Measurements from ENCODE around the gene MYRIP.
"Not testable (repeated sequence)": the region's sequence is repeated elsewhere in the genome, so short reads cannot be mapped to it uniquely, and the experiment has no call there.

Gene MYRIP

DNA sequence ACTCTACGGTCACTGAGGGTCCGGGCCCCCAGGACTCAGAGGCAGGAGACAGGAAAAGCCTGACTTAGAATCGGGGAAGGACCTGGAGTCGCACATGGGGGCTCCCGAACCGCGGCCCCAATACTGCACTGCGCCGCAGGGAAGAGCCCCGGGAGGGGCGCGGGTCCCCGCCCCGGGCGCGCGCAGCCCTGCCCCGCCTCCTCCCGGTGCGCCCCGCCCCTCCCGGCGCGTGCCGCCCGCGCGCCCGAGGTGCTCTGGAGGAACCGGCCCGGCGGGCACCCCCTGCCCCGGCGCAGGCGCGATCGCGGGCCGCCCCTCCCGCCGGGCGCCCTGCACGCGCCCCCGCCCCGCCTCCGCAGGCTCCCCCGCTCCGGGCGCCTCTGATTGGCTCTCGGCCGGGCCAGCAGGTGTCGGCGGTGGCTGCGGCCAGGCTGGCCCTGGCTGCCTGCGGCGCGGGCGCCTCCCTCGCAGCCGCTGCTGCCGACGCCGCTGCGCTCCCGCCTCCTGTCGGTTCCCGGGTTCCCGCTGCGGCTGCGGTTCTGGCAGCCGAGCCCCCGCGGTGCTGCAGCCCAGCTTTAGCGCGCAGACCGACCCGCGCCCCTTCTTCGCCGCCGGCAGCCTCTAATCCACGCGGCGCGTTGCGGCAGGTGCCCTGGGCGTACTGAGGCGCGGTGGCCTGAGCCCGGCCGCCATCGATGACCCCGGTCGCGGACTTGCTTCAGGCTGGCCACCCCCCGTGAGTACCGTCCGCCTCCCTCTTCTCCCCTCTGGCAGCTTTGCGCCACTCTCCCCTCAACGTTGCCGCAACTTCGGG, at the start of gene MYRIP:
Gene MYRIP (plus strand): TSS at position 429 of the 814 bp plus-strand sequence. CDS start 91,208 bp downstream, outside the sequence.
- POLR2A ChIA-PET = no interaction called here
- CTCF ChIA-PET = no interaction called here

GRCh38 chr3:39760325-39760724, 49.1 kb upstream of the MYRIP start:
- TF ChIP-seq TARDBP (IDR thresholded peaks at IDR 0.05) = no peak
- no peak for TF ChIP-seq FOXK2 (IDR thresholded peaks at IDR 0.05)
- TF ChIP-seq FOXA1 (IDR thresholded peaks at IDR 0.05) = no peak
- TF ChIP-seq LEF1 (IDR thresholded peaks at IDR 0.05; ENCODE audit: borderline replicate concordance) = no peak
- no peak for TF ChIP-seq ARNT (IDR thresholded peaks at IDR 0.05)
- TF ChIP-seq HDGF (IDR thresholded peaks at IDR 0.05; ENCODE audit: borderline replicate concordance) = no peak
- DNase-seq (ENCODE audit: extremely low spot score) = no peak
- ChIA-PET POLR2A (no interaction called here), CTCF (no interaction called here)

More for the DNA sequence above, at the start of gene MYRIP:
- TF ChIP-seq ARNT (IDR thresholded peaks at IDR 0.05) (0 out of 2 replicates have a peak, but pooled peaks have one; percentile 27), L3MBTL2 (conservative IDR thresholded peaks at IDR 0.05) (peak; percentile 45; the same call in 1 of the 2 replicates), FOXK2 (IDR thresholded peaks at IDR 0.05) (no peak), ZNF384 (IDR thresholded peaks at IDR 0.05) (no peak), ELF4 (IDR thresholded peaks at IDR 0.05) (no peak), SP1 (IDR thresholded peaks at IDR 0.05) (no peak)
- peak; percentile 78 for DNase-seq (ENCODE audit: extremely low spot score)

- TF ChIP-seq TARDBP (IDR thresholded peaks at IDR 0.05) (no peak), BHLHE40 (IDR thresholded peaks at IDR 0.05; ENCODE audit: borderline replicate concordance) (no peak), NFRKB (IDR thresholded peaks at IDR 0.05) (no peak), CTBP1 (IDR thresholded peaks at IDR 0.05; ENCODE audit: borderline replicate concordance) (no peak), SUZ12 (IDR thresholded peaks at IDR 0.05) (no peak), ZNF384 (IDR thresholded peaks at IDR 0.05) (no peak), SP1 (IDR thresholded peaks at IDR 0.05) (no peak), ARNT (IDR thresholded peaks at IDR 0.05) (no peak), FOXM1 (IDR thresholded peaks at IDR 0.05; ENCODE audit: borderline replicate concordance) (no peak), L3MBTL2 (conservative IDR thresholded peaks at IDR 0.05) (no peak), FOXA1 (IDR thresholded peaks at IDR 0.05) (no peak), HDGF (IDR thresholded peaks at IDR 0.05; ENCODE audit: borderline replicate concordance) (no peak), LEF1 (IDR thresholded peaks at IDR 0.05; ENCODE audit: borderline replicate concordance) (no peak), ELF4 (IDR thresholded peaks at IDR 0.05) (no peak), FOXK2 (IDR thresholded peaks at IDR 0.05) (no peak)
- TF ChIP-seq, protein P1, sequence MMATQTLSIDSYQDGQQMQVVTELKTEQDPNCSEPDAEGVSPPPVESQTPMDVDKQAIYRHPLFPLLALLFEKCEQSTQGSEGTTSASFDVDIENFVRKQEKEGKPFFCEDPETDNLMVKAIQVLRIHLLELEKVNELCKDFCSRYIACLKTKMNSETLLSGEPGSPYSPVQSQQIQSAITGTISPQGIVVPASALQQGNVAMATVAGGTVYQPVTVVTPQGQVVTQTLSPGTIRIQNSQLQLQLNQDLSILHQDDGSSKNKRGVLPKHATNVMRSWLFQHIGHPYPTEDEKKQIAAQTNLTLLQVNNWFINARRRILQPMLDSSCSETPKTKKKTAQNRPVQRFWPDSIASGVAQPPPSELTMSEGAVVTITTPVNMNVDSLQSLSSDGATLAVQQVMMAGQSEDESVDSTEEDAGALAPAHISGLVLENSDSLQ (IDR thresholded peaks at IDR 0.05) = no peak
- ChIA-PET POLR2A (no interaction called here), CTCF (no interaction called here)
- DNase-seq (ENCODE audit: extremely low spot score) = no peak
Measured at GRCh38 chr3:39762537-39763070, 46.8 kb upstream of the MYRIP start.

GRCh38 chr3:39763390-39763789, 46.0 kb upstream of the MYRIP start:
- TF ChIP-seq NFRKB (IDR thresholded peaks at IDR 0.05) = no peak
- TF ChIP-seq ARNT (IDR thresholded peaks at IDR 0.05) = no peak
- TF ChIP-seq SUZ12 (IDR thresholded peaks at IDR 0.05) = no peak
- TF ChIP-seq CTBP1 (IDR thresholded peaks at IDR 0.05; ENCODE audit: borderline replicate concordance) = no peak
- TF ChIP-seq TARDBP (IDR thresholded peaks at IDR 0.05) = no peak
- TF ChIP-seq, protein P1 (IDR thresholded peaks at IDR 0.05) = no peak
- TF ChIP-seq FOXM1 (IDR thresholded peaks at IDR 0.05; ENCODE audit: borderline replicate concordance) = no peak
- no peak for TF ChIP-seq L3MBTL2 (conservative IDR thresholded peaks at IDR 0.05)
- no peak for TF ChIP-seq ZNF384 (IDR thresholded peaks at IDR 0.05)
- TF ChIP-seq ELF4 (IDR thresholded peaks at IDR 0.05) = no peak
- TF ChIP-seq FOXK2 (IDR thresholded peaks at IDR 0.05) = no peak
- TF ChIP-seq FOXA1 (IDR thresholded peaks at IDR 0.05) = no peak
- no peak for TF ChIP-seq LEF1 (IDR thresholded peaks at IDR 0.05; ENCODE audit: borderline replicate concordance)
- no peak for TF ChIP-seq SP1 (IDR thresholded peaks at IDR 0.05)
- no peak for TF ChIP-seq HDGF (IDR thresholded peaks at IDR 0.05; ENCODE audit: borderline replicate concordance)
- no peak for TF ChIP-seq BHLHE40 (IDR thresholded peaks at IDR 0.05; ENCODE audit: borderline replicate concordance)
- DNase-seq (ENCODE audit: extremely low spot score) = no peak
- CTCF ChIA-PET = no interaction called here
- POLR2A ChIA-PET = no interaction called here

GRCh38 chr3:39765575-39765974, 43.8 kb upstream of the MYRIP start:
- ChIA-PET POLR2A (no interaction called here), CTCF (no interaction called here)
- TF ChIP-seq, protein P1 (IDR thresholded peaks at IDR 0.05) = no peak
- no peak for TF ChIP-seq FOXM1 (IDR thresholded peaks at IDR 0.05; ENCODE audit: borderline replicate concordance)
- no peak for TF ChIP-seq HDGF (IDR thresholded peaks at IDR 0.05; ENCODE audit: borderline replicate concordance)
- no peak for TF ChIP-seq ELF4 (IDR thresholded peaks at IDR 0.05)
- no peak for TF ChIP-seq LEF1 (IDR thresholded peaks at IDR 0.05; ENCODE audit: borderline replicate concordance)
- no peak for TF ChIP-seq SUZ12 (IDR thresholded peaks at IDR 0.05)
- no peak for TF ChIP-seq NFRKB (IDR thresholded peaks at IDR 0.05)
- TF ChIP-seq FOXA1 (IDR thresholded peaks at IDR 0.05) = no peak
- no peak for TF ChIP-seq CTBP1 (IDR thresholded peaks at IDR 0.05; ENCODE audit: borderline replicate concordance)
- TF ChIP-seq SP1 (IDR thresholded peaks at IDR 0.05) = no peak
- no peak for TF ChIP-seq BHLHE40 (IDR thresholded peaks at IDR 0.05; ENCODE audit: borderline replicate concordance)
- no peak for TF ChIP-seq FOXK2 (IDR thresholded peaks at IDR 0.05)
- no peak for DNase-seq (ENCODE audit: extremely low spot score)

GRCh38 chr3:39766433-39766832, 43.0 kb upstream of the MYRIP start:
- CTCF ChIA-PET = no interaction called here
- no peak for DNase-seq (ENCODE audit: extremely low spot score)
- TF ChIP-seq ZNF384 (IDR thresholded peaks at IDR 0.05) = no peak
- TF ChIP-seq L3MBTL2 (conservative IDR thresholded peaks at IDR 0.05) = no peak
- TF ChIP-seq, protein P1 (IDR thresholded peaks at IDR 0.05) = no peak
- no peak for TF ChIP-seq HDGF (IDR thresholded peaks at IDR 0.05; ENCODE audit: borderline replicate concordance)
- TF ChIP-seq FOXK2 (IDR thresholded peaks at IDR 0.05) = no peak
- no peak for TF ChIP-seq NFRKB (IDR thresholded peaks at IDR 0.05)
- no peak for TF ChIP-seq CTBP1 (IDR thresholded peaks at IDR 0.05; ENCODE audit: borderline replicate concordance)
- TF ChIP-seq FOXM1 (IDR thresholded peaks at IDR 0.05; ENCODE audit: borderline replicate concordance) = no peak
- TF ChIP-seq ELF4 (IDR thresholded peaks at IDR 0.05) = no peak
- no peak for TF ChIP-seq TARDBP (IDR thresholded peaks at IDR 0.05)
- TF ChIP-seq LEF1 (IDR thresholded peaks at IDR 0.05; ENCODE audit: borderline replicate concordance) = no peak
- TF ChIP-seq SP1 (IDR thresholded peaks at IDR 0.05) = no peak

DNA sequence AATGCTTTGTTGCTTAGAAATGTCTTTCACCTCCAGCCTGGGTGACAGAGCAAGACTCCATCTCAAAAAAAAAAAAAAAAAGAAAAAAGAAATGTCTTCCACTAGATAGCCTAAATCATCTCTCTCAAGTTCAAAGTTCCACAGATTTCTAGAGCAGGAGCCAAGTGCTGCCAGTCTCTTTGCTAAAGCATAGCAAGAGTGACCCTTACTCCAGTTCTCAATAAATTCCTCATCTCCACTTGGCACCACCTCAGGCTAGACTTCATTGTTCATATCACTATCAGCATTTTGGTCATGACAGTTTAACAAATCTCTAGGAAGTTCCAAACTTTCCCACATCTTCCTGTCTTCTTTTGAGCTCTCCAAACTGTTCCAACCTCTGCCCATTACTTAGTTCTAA, 42.5 kb upstream of the MYRIP start:
- CTCF ChIA-PET; POLR2A ChIA-PET; DNase-seq (ENCODE audit: extremely low spot score): not testable (repeated sequence)

More at GRCh38 chr3:39766433-39766832, 43.0 kb upstream of the MYRIP start:
- POLR2A ChIA-PET = no interaction called here

GRCh38 chr3:39778168-39778567, 31.2 kb upstream of the MYRIP start:
- POLR2A ChIA-PET; CTCF ChIA-PET; DNase-seq (ENCODE audit: extremely low spot score): not testable (repeated sequence)
